ENCODE results near the gene CABLES1. TPM values are rescaled to one million over a fixed set of nuclear protein-coding genes. Genes with fewer than 3 reads are reported as not detected.
"Not testable (repeated sequence)": the region's sequence is repeated elsewhere in the genome, so short reads cannot be mapped to it uniquely, and the experiment has no call there.

CABLES1 gene
- total RNA-seq, 1 donor: 0.10 TPM

GRCh38 chr18:23253630-23254029 is 118.3 kb downstream of the CABLES1 start:
- H3K27me3 ChIP-seq (ENCODE audit: insufficient read depth, low read length): no peaks in the 10 kb centered on the region
- peaks cover 32% of the 10 kb centered on the region for H3K4me1 ChIP-seq (ENCODE audit: insufficient read depth, low read length)
- H3K4me3 ChIP-seq (ENCODE audit: low read length): no peak overlapping the region
- H3K9me3 ChIP-seq (ENCODE audit: low read depth, low read length): no peaks in the 10 kb centered on the region

- Histone ChIP-seq H3K4me1 (ENCODE audit: insufficient read depth, low read length) (peaks cover 36% of the 10 kb centered on the region), H3K9me3 (ENCODE audit: low read depth, low read length) (no peaks in the 10 kb centered on the region)
These were observed 121.9 kb downstream of the CABLES1 start for GRCh38 chr18:23257137-23257536.

GRCh38 chr18:23257686-23258565 is 122.6 kb downstream of the CABLES1 start:
- Histone ChIP-seq H3K4me3 (ENCODE audit: low read length) (no peak overlapping the region), H3K4me1 (ENCODE audit: insufficient read depth, low read length) (peaks cover 36% of the 10 kb centered on the region), H3K9me3 (ENCODE audit: low read depth, low read length) (no peaks in the 10 kb centered on the region), H3K27me3 (ENCODE audit: insufficient read depth, low read length) (no peaks in the 10 kb centered on the region)

More at GRCh38 chr18:23257137-23257536, 121.9 kb downstream of the CABLES1 start:
- Histone ChIP-seq H3K27me3 (ENCODE audit: insufficient read depth, low read length) (no peaks in the 10 kb centered on the region), H3K4me3 (ENCODE audit: low read length) (no peak overlapping the region)

GRCh38 chr18:23258566-23259469 is 123.5 kb downstream of the CABLES1 start:
- Histone ChIP-seq H3K4me1 (ENCODE audit: insufficient read depth, low read length) (peaks cover 36% of the 10 kb centered on the region), H3K27me3 (ENCODE audit: insufficient read depth, low read length) (no peaks in the 10 kb centered on the region), H3K9me3 (ENCODE audit: low read depth, low read length) (no peaks in the 10 kb centered on the region), H3K4me3 (ENCODE audit: low read length) (no peak overlapping the region)

- H3K4me1 ChIP-seq (ENCODE audit: insufficient read depth, low read length): peaks cover 36% of the 10 kb centered on the region
- no peaks in the 10 kb centered on the region for H3K9me3 ChIP-seq (ENCODE audit: low read depth, low read length)
- no peaks in the 10 kb centered on the region for H3K27me3 ChIP-seq (ENCODE audit: insufficient read depth, low read length)
- H3K4me3 ChIP-seq (ENCODE audit: low read length): no peak overlapping the region
These were observed 124.7 kb downstream of the CABLES1 start for GRCh38 chr18:23259701-23260681.

- Histone ChIP-seq H3K4me3 (ENCODE audit: low read length) (no peak overlapping the region), H3K9me3 (ENCODE audit: low read depth, low read length) (no peaks in the 10 kb centered on the region), H3K27me3 (ENCODE audit: insufficient read depth, low read length) (no peaks in the 10 kb centered on the region), H3K4me1 (ENCODE audit: insufficient read depth, low read length) (peaks cover 36% of the 10 kb centered on the region)
These were observed 125.8 kb downstream of the CABLES1 start for GRCh38 chr18:23260926-23261590.

GRCh38 chr18:23263551-23264235 is 128.4 kb downstream of the CABLES1 start:
- no peak overlapping the region for H3K4me3 ChIP-seq (ENCODE audit: low read length)
- H3K27me3 ChIP-seq (ENCODE audit: insufficient read depth, low read length): no peaks in the 10 kb centered on the region
- peaks cover 29% of the 10 kb centered on the region for H3K4me1 ChIP-seq (ENCODE audit: insufficient read depth, low read length)
- no peaks in the 10 kb centered on the region for H3K9me3 ChIP-seq (ENCODE audit: low read depth, low read length)

GRCh38 chr18:23265682-23266399 is 130.6 kb downstream of the CABLES1 start:
- Histone ChIP-seq H3K4me3 (ENCODE audit: low read length) (no peak overlapping the region), H3K4me1 (ENCODE audit: insufficient read depth, low read length) (peaks cover 9% of the 10 kb centered on the region), H3K9me3 (ENCODE audit: low read depth, low read length) (peaks cover 8% of the 10 kb centered on the region), H3K27me3 (ENCODE audit: insufficient read depth, low read length) (no peaks in the 10 kb centered on the region)

GRCh38 chr18:23266717-23267446 is 131.6 kb downstream of the CABLES1 start:
- peaks cover 6% of the 10 kb centered on the region for H3K4me1 ChIP-seq (ENCODE audit: insufficient read depth, low read length)
- no peak overlapping the region for H3K4me3 ChIP-seq (ENCODE audit: low read length)
- H3K27me3 ChIP-seq (ENCODE audit: insufficient read depth, low read length): no peaks in the 10 kb centered on the region
- peaks cover 8% of the 10 kb centered on the region for H3K9me3 ChIP-seq (ENCODE audit: low read depth, low read length)

GRCh38 chr18:23267447-23267776 is 132.1 kb downstream of the CABLES1 start:
- peaks cover 6% of the 10 kb centered on the region for H3K4me1 ChIP-seq (ENCODE audit: insufficient read depth, low read length)
- H3K27me3 ChIP-seq (ENCODE audit: insufficient read depth, low read length): no peaks in the 10 kb centered on the region
- H3K4me3 ChIP-seq (ENCODE audit: low read length): no peak overlapping the region

GRCh38 chr18:23268641-23269040 is 133.4 kb downstream of the CABLES1 start:
- peaks cover 8% of the 10 kb centered on the region for H3K9me3 ChIP-seq (ENCODE audit: low read depth, low read length)
- H3K27me3 ChIP-seq (ENCODE audit: insufficient read depth, low read length): no peaks in the 10 kb centered on the region
- H3K4me3 ChIP-seq (ENCODE audit: low read length): no peak overlapping the region
- H3K4me1 ChIP-seq (ENCODE audit: insufficient read depth, low read length): peaks cover 6% of the 10 kb centered on the region

More at GRCh38 chr18:23267447-23267776, 132.1 kb downstream of the CABLES1 start:
- H3K9me3 ChIP-seq (ENCODE audit: low read depth, low read length): peaks cover 8% of the 10 kb centered on the region

- H3K4me3 ChIP-seq (ENCODE audit: low read length); H3K27me3 ChIP-seq (ENCODE audit: insufficient read depth, low read length); H3K9me3 ChIP-seq (ENCODE audit: low read depth, low read length); H3K4me1 ChIP-seq (ENCODE audit: insufficient read depth, low read length): not testable (repeated sequence)
These were observed 133.8 kb downstream of the CABLES1 start for GRCh38 chr18:23269068-23269467.
